ENCODE results near the gene FBXO33. TPM values are rescaled to one million over a fixed set of nuclear protein-coding genes. Genes with fewer than 3 reads are reported as not detected.

The FBXO33 gene
- total RNA-seq, result 12.7 and 14.3 TPM in 2 replicates

GRCh38 chr14:39432179-39432618 lies at the start of gene FBXO33:
Gene FBXO33, minus strand, starts transcription at chr14:39432433. Its CDS starts 271 bp downstream, at chr14:39432162.
- CTCF ChIA-PET, result interaction anchor here (1.2 to 1.8 kb wide), 3 partner anchors 165 to 329 kb away, joined by 3 to 5 read pairs (median 3); partner anchors contain the start of gene SEC23A
- Mint-ChIP-seq H3K27ac (peak within 1 kb of the TSS; percentile 100), H3K4me3 (peak within 1 kb of the TSS; percentile 98), H3K27me3 (no peaks in the 10 kb centered on the region), H3K9me3 (no peaks in the 10 kb centered on the region), H3K36me3 (ENCODE audit: low read depth) (peaks cover 12% of the 10 kb centered on the region), H3K4me1 (peaks cover 41% of the 10 kb centered on the region)
- intact Hi-C loops (cut with micrococcal nuclease), result loop anchor here (1.0 kb wide), 6 partner anchors 165 to 372 kb away; partner anchors contain the start of genes GEMIN2, PNN, SEC23A and TRAPPC6B
- TF ChIP-seq CTCF (IDR thresholded peaks at IDR 0.05), result no peak
- peak; percentile 77 for ATAC-seq (ENCODE audit: low read depth)
- POLR2A ChIA-PET, result interaction anchor here (0.9 to 5.7 kb wide), 14 partner anchors 8 to 371 kb away, joined by 3 to 87 read pairs (median 7); partner anchors contain the start of genes GEMIN2, PNN, SEC23A and TRAPPC6B
- peak; percentile 96 for DNase-seq

GRCh38 chr14:39474416-39474911 lies 42.2 kb upstream of the FBXO33 start:
- no peak overlapping the region for H3K27ac Mint-ChIP-seq
- ChIA-PET CTCF (no interaction called here), POLR2A (no interaction called here)
- no peak for ATAC-seq (ENCODE audit: low read depth)
- no peaks in the 10 kb centered on the region for H3K27me3 Mint-ChIP-seq
- intact Hi-C loops (cut with micrococcal nuclease), result no loop called here
- no peaks in the 10 kb centered on the region for H3K4me1 Mint-ChIP-seq
- no peaks in the 10 kb centered on the region for H3K36me3 Mint-ChIP-seq (ENCODE audit: low read depth)
- no peak for TF ChIP-seq CTCF (IDR thresholded peaks at IDR 0.05)
- peaks cover 7% of the 10 kb centered on the region for H3K9me3 Mint-ChIP-seq
- H3K4me3 Mint-ChIP-seq, result no peak overlapping the region
- DNase-seq, result no peak

- H3K4me1 Mint-ChIP-seq, result no peaks in the 10 kb centered on the region
- ATAC-seq (ENCODE audit: low read depth) (no peak), DNase-seq (no peak)
- no peak for TF ChIP-seq CTCF (IDR thresholded peaks at IDR 0.05)
- H3K9me3 Mint-ChIP-seq, result peaks cover 4% of the 10 kb centered on the region
- no peaks in the 10 kb centered on the region for H3K36me3 Mint-ChIP-seq (ENCODE audit: low read depth)
- CTCF ChIA-PET, result interaction anchor here (1.4 kb wide), 1 partner anchor 240 kb away, joined by 5 read pairs; no protein-coding TSS in a partner anchor
- POLR2A ChIA-PET, result no interaction called here
- H3K27ac Mint-ChIP-seq, result no peak overlapping the region
- intact Hi-C loops (cut with micrococcal nuclease), result no loop called here
- peaks cover 5% of the 10 kb centered on the region for H3K27me3 Mint-ChIP-seq
- H3K4me3 Mint-ChIP-seq, result no peak overlapping the region
Observed at GRCh38 chr14:39472078-39472477, 39.8 kb upstream of the FBXO33 start.

- ATAC-seq (ENCODE audit: low read depth) (peak; percentile 70), DNase-seq (peak; percentile 19)
- Mint-ChIP-seq H3K27me3 (peaks cover 21% of the 10 kb centered on the region), H3K36me3 (ENCODE audit: low read depth) (no peaks in the 10 kb centered on the region), H3K4me1 (no peaks in the 10 kb centered on the region), H3K9me3 (peaks cover 4% of the 10 kb centered on the region), H3K4me3 (no peak overlapping the region), H3K27ac (no peak overlapping the region)
- intact Hi-C loops (cut with micrococcal nuclease), result loop anchor here (1.0 to 5.0 kb wide), 3 partner anchors 237 to 747 kb away; partner anchors contain the start of gene MIA2
- ChIA-PET POLR2A (no interaction called here), CTCF (no interaction called here)
- TF ChIP-seq CTCF (IDR thresholded peaks at IDR 0.05), result no peak
Observed at GRCh38 chr14:39469094-39469710, 37.0 kb upstream of the FBXO33 start.

GRCh38 chr14:39467889-39468524 lies 35.8 kb upstream of the FBXO33 start:
- Mint-ChIP-seq H3K27me3 (peaks cover 21% of the 10 kb centered on the region), H3K27ac (no peak overlapping the region), H3K9me3 (peaks cover 4% of the 10 kb centered on the region), H3K4me1 (no peaks in the 10 kb centered on the region), H3K36me3 (ENCODE audit: low read depth) (no peaks in the 10 kb centered on the region), H3K4me3 (no peak overlapping the region)
- no peak for ATAC-seq (ENCODE audit: low read depth)
- CTCF ChIA-PET, result interaction anchor here (0.8 kb wide), 1 partner anchor 236 kb away, joined by 3 read pairs; no protein-coding TSS in a partner anchor
- no peak for TF ChIP-seq CTCF (IDR thresholded peaks at IDR 0.05)
- no peak for DNase-seq
- POLR2A ChIA-PET, result no interaction called here
- intact Hi-C loops (cut with micrococcal nuclease), result loop anchor here (5.0 kb wide), 2 partner anchors 236 to 746 kb away; partner anchors contain the start of gene MIA2

Data from activated B cell treated with CpG ODN at 0.5 μM for 24 hours (primary cell).